ENCODE measurements around the gene TRIP13.

The TRIP13 gene

DNA sequence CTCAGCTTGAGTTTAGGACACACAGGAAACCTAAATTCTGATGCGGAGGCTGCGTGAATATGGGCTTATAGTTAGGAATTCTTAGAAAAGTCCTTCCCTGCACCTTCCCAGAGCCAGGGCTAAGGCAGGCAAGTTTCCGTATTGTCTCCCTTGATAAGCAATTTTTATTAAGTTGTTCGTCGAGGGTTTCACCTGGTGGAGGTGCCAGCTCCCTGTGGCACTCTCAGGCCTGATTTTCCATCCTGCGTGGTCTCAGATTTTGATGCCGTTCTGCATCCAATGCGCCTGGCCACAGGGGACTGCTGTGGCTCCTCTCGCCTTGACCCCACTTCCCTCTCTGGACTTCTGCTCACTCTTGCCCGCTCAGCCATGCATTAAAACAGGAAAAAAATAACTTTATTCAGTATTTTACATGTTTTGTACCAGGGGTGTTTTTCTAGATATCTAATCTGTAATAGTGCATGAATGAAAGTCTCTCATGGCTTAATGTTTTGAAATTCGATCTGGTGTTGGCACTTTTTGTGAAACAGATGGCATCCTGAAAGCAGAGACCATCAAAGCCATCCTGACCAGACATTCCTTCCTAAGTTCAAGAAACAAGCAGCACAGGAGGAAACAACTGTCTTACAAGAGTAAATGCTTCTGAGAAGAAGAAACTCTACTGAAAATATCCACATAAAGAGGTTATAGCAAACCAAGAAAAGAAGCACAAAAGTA, 50.7 kb downstream of the TRIP13 start:
- peaks cover 0 to 43% of the 10 kb centered on the region in 2 donors for H3K27me3 ChIP-seq
- no peaks in the 10 kb centered on the region for H3K36me3 ChIP-seq
- no peak overlapping the region for H3K27ac ChIP-seq
- peaks cover 0 to 17% (median 0%) of the 10 kb centered on the region in 4 donors for H3K4me1 ChIP-seq
- DNase-seq: no peak
- H3K4me3 ChIP-seq: no peak overlapping the region
- intact Hi-C loops (cut with DNase I; ENCODE audit: low total_unique reads): no loop called here
- TF ChIP-seq, protein P1, sequence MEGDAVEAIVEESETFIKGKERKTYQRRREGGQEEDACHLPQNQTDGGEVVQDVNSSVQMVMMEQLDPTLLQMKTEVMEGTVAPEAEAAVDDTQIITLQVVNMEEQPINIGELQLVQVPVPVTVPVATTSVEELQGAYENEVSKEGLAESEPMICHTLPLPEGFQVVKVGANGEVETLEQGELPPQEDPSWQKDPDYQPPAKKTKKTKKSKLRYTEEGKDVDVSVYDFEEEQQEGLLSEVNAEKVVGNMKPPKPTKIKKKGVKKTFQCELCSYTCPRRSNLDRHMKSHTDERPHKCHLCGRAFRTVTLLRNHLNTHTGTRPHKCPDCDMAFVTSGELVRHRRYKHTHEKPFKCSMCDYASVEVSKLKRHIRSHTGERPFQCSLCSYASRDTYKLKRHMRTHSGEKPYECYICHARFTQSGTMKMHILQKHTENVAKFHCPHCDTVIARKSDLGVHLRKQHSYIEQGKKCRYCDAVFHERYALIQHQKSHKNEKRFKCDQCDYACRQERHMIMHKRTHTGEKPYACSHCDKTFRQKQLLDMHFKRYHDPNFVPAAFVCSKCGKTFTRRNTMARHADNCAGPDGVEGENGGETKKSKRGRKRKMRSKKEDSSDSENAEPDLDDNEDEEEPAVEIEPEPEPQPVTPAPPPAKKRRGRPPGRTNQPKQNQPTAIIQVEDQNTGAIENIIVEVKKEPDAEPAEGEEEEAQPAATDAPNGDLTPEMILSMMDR (IDR thresholded peaks at IDR 0.05): no peak
- no peaks in the 10 kb centered on the region for H3K9me3 ChIP-seq

DNA sequence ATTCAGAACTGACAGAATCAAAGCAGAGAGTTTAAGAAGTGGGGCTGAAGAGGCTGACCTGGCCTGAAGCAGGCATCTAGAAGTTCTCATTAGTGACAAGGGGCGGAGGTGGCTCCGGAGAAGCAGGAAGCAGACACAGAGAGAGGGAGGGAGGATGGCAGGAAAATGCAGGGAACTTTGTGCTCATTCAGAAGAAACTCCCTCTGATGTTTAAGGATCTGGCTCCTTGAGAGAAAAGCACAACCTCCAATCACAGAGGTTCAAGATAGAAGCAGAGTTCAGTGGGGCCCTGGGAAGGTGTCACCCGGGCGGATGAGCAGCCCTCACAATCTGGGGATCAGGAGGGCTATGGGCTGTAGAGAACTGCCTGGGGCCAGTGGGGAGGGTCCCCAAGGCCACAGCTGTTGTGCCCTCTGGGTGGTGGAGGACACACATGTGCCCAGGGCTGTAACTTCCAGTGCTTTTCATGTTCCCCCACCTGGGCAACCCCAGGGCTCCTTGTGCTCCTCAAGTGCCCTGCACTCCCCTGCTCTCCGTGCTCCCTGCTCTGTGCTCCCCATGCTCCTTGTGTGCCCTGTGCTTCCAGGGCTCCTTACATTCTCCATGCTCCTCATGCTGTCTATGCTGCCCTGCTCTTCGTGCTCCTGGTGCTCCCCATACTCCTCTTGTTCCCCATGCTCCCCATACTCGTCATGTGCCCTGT, 51.4 kb downstream of the TRIP13 start:
- H3K27ac ChIP-seq: no peak overlapping the region
- H3K27me3 ChIP-seq: peaks cover 0 to 50% of the 10 kb centered on the region in 2 donors
- no peak overlapping the region for H3K4me3 ChIP-seq
- H3K9me3 ChIP-seq: no peaks in the 10 kb centered on the region
- intact Hi-C loops (cut with DNase I; ENCODE audit: low total_unique reads): no loop called here
- peaks cover 0 to 17% (median 0%) of the 10 kb centered on the region in 4 donors for H3K4me1 ChIP-seq
- no peaks in the 10 kb centered on the region for H3K36me3 ChIP-seq
- no peak for DNase-seq
- TF ChIP-seq, protein P1 (IDR thresholded peaks at IDR 0.05): no peak

DNA sequence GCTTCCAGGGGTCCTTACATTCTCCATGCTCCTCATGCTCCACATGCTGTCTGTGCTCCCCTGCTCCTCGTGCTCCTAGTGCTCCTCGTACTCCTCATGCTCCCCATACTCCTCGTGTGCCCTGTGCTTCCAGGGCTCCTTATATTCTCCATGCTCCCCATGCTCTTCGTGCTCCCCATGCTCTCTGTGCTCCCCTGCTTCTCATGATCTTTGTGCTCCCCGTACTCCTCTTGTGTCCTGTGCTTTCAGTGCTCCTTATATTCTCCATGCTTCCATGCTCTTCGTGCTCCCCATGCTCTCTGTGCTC, 51.9 kb downstream of the TRIP13 start:
- H3K4me3 ChIP-seq: no peak overlapping the region
- H3K27ac ChIP-seq: no peak overlapping the region
- TF ChIP-seq, protein P1 (IDR thresholded peaks at IDR 0.05): no peak
- no peak for DNase-seq
- no peaks in the 10 kb centered on the region for H3K36me3 ChIP-seq
- H3K9me3 ChIP-seq: no peaks in the 10 kb centered on the region
- H3K27me3 ChIP-seq: peaks cover 0 to 49% of the 10 kb centered on the region in 2 donors
- peaks cover 0 to 17% (median 0%) of the 10 kb centered on the region in 4 donors for H3K4me1 ChIP-seq
- intact Hi-C loops (cut with DNase I; ENCODE audit: low total_unique reads): no loop called here

DNA sequence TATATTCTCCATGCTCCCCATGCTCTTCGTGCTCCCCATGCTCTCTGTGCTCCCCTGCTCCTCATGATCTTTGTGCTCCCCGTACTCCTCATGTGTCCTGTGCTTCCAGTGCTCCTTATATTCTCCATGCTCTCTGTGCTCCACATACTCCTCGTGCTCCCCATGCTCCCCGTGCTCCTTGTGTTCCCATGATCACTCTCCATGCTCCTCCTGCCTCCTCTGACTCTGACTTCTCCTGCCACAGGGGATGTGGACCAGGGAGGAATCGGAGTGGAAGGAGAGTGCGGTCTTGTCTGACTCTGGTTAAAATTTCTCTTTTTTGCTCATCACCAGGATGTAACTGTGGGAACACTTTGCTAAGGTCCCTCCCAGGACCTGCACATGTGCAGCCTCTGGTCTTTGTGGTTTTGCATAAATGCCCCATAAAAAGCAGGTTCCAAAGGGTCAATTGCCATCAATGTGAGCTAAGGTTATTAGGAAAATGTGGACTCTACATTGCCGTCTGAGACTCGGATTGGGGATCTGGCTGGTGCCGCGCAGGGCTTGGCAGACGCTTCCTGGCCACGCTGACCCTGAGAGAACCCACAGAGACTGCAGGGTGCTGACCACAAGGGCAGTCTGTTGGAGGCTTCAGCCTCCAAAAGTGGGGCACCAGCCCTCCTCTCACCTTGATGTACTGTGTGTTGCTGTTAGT, 52.5 kb downstream of the TRIP13 start:
- H3K4me3 ChIP-seq: no peak overlapping the region
- intact Hi-C loops (cut with DNase I; ENCODE audit: low total_unique reads): no loop called here
- peaks cover 0 to 17% (median 0%) of the 10 kb centered on the region in 4 donors for H3K4me1 ChIP-seq
- TF ChIP-seq, protein P1 (IDR thresholded peaks at IDR 0.05): no peak
- no peaks in the 10 kb centered on the region for H3K36me3 ChIP-seq
- H3K27ac ChIP-seq: no peak overlapping the region
- no peak for DNase-seq
- peaks cover 0 to 52% of the 10 kb centered on the region in 2 donors for H3K27me3 ChIP-seq
- H3K9me3 ChIP-seq: peaks cover 0 to 2% (median 0%) of the 10 kb centered on the region in 3 donors

DNA sequence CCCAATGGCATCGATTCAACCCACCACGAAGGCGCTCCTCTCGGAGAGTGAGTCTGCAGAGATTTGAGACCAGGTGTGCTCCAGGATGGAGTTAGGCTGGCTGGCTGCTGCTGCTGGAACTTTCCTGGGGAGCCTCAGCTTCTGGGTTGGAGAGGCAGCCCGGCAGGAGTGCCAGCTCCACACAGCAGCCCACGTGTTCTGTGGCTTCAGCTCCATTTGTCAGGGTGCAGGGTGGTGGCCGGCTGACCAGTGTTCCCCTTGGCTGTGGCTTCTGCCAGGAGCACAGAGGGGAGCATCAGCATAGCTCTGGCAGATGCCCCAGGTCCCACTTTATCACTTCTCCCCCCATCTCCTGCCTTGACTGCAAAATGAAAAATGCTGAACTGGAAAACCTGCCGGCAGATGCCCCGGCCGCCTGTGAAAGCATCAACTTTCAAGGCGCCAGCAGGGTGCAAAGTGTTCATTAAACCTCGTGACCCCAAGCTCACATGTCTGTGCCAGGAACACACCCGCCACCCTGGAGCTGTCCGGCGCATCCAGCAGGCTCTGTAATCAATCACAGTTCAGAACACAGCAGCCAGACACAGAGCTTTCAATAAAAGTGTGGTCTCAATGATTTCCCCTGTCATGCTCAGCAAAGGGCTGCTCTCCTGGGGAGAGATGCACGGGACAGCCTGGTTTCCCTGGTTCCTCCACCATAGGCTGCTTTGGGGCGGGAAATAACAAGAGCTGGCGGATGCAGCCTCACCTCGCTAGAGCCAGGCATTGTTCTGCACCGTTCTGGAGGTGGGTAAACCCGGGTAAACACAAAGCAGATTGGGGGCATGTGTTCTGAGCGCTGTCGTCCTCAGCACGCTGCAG, 53.2 kb downstream of the TRIP13 start:
- Histone ChIP-seq H3K36me3 (no peaks in the 10 kb centered on the region), H3K27me3 (peaks cover 0 to 58% of the 10 kb centered on the region in 2 donors), H3K9me3 (peaks cover 0 to 9% (median 0%) of the 10 kb centered on the region in 3 donors), H3K27ac (no peak overlapping the region), H3K4me3 (no peak overlapping the region), H3K4me1 (peaks cover 0 to 17% (median 0%) of the 10 kb centered on the region in 4 donors)
- TF ChIP-seq, protein P1 (IDR thresholded peaks at IDR 0.05): no peak
- DNase-seq: no peak
- intact Hi-C loops (cut with DNase I; ENCODE audit: low total_unique reads): no loop called here

Measured in tibial artery (tissue), 4 donors.